Transverse colon (tissue), 4 donors: ENCODE data around the gene HTR2B.

Experiments
- POLR2A ChIP-seq: fragments of 450-650 bp; IDR thresholded peaks from one replicate; pipeline ENCODE4 v1.6.1; 2016; ENCODE audit warnings: antibody characterized with exemption, mild to moderate bottlenecking, moderate library complexity
- POLR2AphosphoS5 ChIP-seq, 3 donors: sonication (generic); formaldehyde crosslinking; IDR thresholded peaks; one replicate each; pipeline ENCODE4 v1.6.1; 2016; ENCODE audit warnings: antibody characterized with exemption in 3 of 3
- TF ChIP-seq, protein P1 (sequence below), 5 experiments: fragments of 200-600 bp in 3 of 5; fragments of 450-650 bp in 2 of 5; sonication (generic) in 3 of 5; IDR thresholded peaks; 1 replicate in 2 of 5; 2 replicates in 3 of 5; pipeline ENCODE4 v1.5.1; 2016 to 2017; ENCODE audit warnings: antibody characterized with exemption in 5 of 5, inconsistent platforms in 3 of 5, mild to moderate bottlenecking in 2 of 5, moderate library complexity in 1 of 5

DNA sequence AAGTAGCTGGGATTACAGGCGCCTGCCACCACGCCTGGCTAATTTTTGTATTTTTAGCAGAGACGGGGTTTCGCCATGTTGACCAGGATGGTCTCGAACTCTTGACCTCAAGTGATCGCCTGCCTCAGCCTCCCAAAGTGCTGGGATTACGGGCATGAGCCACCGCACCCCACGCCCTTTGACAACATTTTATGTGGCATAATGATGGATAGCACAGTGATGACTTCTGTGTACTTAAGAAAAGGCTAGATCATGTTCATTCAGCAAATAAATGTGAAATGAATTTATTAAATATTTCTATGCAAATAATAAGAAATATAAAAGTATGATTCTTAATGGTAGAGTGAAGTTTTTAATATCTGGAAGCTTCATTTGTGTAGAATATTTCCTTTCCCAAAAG, 2.6 kb upstream of the HTR2B start:
- TF ChIP-seq, protein P1, sequence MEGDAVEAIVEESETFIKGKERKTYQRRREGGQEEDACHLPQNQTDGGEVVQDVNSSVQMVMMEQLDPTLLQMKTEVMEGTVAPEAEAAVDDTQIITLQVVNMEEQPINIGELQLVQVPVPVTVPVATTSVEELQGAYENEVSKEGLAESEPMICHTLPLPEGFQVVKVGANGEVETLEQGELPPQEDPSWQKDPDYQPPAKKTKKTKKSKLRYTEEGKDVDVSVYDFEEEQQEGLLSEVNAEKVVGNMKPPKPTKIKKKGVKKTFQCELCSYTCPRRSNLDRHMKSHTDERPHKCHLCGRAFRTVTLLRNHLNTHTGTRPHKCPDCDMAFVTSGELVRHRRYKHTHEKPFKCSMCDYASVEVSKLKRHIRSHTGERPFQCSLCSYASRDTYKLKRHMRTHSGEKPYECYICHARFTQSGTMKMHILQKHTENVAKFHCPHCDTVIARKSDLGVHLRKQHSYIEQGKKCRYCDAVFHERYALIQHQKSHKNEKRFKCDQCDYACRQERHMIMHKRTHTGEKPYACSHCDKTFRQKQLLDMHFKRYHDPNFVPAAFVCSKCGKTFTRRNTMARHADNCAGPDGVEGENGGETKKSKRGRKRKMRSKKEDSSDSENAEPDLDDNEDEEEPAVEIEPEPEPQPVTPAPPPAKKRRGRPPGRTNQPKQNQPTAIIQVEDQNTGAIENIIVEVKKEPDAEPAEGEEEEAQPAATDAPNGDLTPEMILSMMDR (IDR thresholded peaks at IDR 0.05) = no peak
- no peak for TF ChIP-seq POLR2AphosphoS5 (IDR thresholded peaks at IDR 0.05)
- TF ChIP-seq POLR2A = no peak
